ENCODE data around the gene RBMS3. TPM values are rescaled to one million over a fixed set of nuclear protein-coding genes. Genes with fewer than 3 reads are reported as not detected.
"Not testable (repeated sequence)": the region's sequence is repeated elsewhere in the genome, so short reads cannot be mapped to it uniquely, and the experiment has no call there.

Gene RBMS3
- total and polyA plus RNA-seq, 9 donors = 15.9 to 77.4 (median 25.9) TPM

DNA sequence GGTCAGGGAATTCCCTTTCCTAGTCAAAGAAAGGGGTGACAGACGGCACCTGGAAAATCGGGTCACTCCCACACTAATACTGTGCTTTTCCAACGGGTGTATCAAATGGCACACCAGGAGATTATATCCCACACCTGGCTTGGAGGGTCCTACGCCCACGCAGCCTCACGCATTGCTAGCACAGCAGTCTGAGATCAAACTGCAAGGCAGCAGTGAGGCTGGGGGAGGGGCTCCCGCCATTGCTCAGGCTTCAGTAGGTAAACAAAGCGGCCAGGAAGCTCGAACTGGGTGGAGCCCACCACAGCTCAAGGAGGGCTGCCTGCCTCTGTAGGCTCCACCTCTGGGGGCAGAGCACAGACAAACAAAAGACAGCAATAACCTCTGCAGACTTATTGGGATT, 769.2 kb downstream of the RBMS3 start:
- H3K36me3 ChIP-seq (ENCODE audit: control insufficient read depth, insufficient read depth, low read length); H3K4me3 ChIP-seq (ENCODE audit: low read length); H3K27me3 ChIP-seq (ENCODE audit: control insufficient read depth, insufficient read depth, low read length); H3K27ac ChIP-seq (ENCODE audit: low read length); DNase-seq; H3K4me1 ChIP-seq (ENCODE audit: control insufficient read depth, insufficient read depth, low read length); H3K9me3 ChIP-seq (replicated peaks; ENCODE audit: control insufficient read depth, low read depth, low read length): not testable (repeated sequence)
- WGBS (ENCODE audit: insufficient coverage) = 92% methylated on average over 3 of the region's 9 CpGs

- Histone ChIP-seq H3K4me3 (ENCODE audit: low read length) (no peak overlapping the region), H3K4me1 (ENCODE audit: control insufficient read depth, insufficient read depth, low read length) (no peaks in the 10 kb centered on the region)
- DNase-seq = no peak
Measured at GRCh38 chr3:30059240-30059639, 778.4 kb downstream of the RBMS3 start.

More at GRCh38 chr3:30059240-30059639, 778.4 kb downstream of the RBMS3 start:
- no peaks in the 10 kb centered on the region for H3K36me3 ChIP-seq (ENCODE audit: control insufficient read depth, insufficient read depth, low read length)
- H3K9me3 ChIP-seq (replicated peaks; ENCODE audit: control insufficient read depth, low read depth, low read length) = peaks cover 2% of the 10 kb centered on the region
- no peak overlapping the region for H3K27ac ChIP-seq (ENCODE audit: low read length)
- H3K27me3 ChIP-seq (ENCODE audit: control insufficient read depth, insufficient read depth, low read length) = no peaks in the 10 kb centered on the region
